Karpas-422 (cell line): Measurements from ENCODE around the gene CFAP119. TPM values are rescaled to one million over a fixed set of nuclear protein-coding genes. Genes with fewer than 3 reads are reported as not detected.

Experiments
- DNase-seq: peaks from one replicate; pipeline ENCODE4 v3.0.0-alpha.2; 2015
- H2AFZ ChIP-seq: fragments of 200-600 bp; sonication (generic); 2 replicates; pipeline ENCODE4 v1.6.1; 2014; ENCODE audit warnings: antibody characterized with exemption, low read length, mixed read lengths
- H3K27ac ChIP-seq: fragments of 200-600 bp; sonication (generic); 2 replicates; pipeline ENCODE4 v1.5.1; 2014; ENCODE audit warnings: mild to moderate bottlenecking, low read length, moderate library complexity
- H3K27me3 ChIP-seq: fragments of 200-600 bp; sonication (generic); 2 replicates; pipeline ENCODE4 v1.6.1; 2014; ENCODE audit warnings: low read length, mixed read lengths
- H3K36me3 ChIP-seq: fragments of 200-600 bp; sonication (generic); 2 replicates; pipeline ENCODE4 v1.6.1; 2014; ENCODE audit warnings: low read length, mixed read lengths; ENCODE audit not compliant: insufficient read depth
- H3K4me1 ChIP-seq: fragments of 200-600 bp; sonication (generic); 2 replicates; pipeline ENCODE4 v1.6.1; 2014; ENCODE audit warnings: mild to moderate bottlenecking, low read length, mixed read lengths
- H3K4me2 ChIP-seq: fragments of 200-600 bp; sonication (generic); 2 replicates; pipeline ENCODE4 v1.6.1; 2014; ENCODE audit warnings: low read length, low read depth, mild to moderate bottlenecking; ENCODE audit not compliant: poor library complexity, severe bottlenecking
- H3K4me3 ChIP-seq: fragments of 200-600 bp; sonication (generic); 2 replicates; pipeline ENCODE4 v1.5.1; 2014; ENCODE audit warnings: mild to moderate bottlenecking, antibody characterized with exemption, low read length, mixed read lengths
- H3K79me2 ChIP-seq: fragments of 200-600 bp; sonication (generic); 2 replicates; pipeline ENCODE4 v1.6.1; 2014; ENCODE audit warnings: mild to moderate bottlenecking, low read length, mixed read lengths
- H3K9ac ChIP-seq: fragments of 200-600 bp; sonication (generic); 2 replicates; pipeline ENCODE4 v1.6.0; 2014; ENCODE audit warnings: low read length
- H3K9me2 ChIP-seq: fragments of 200-600 bp; sonication (generic), shearing (Covaris generic); replicated peaks from 2 replicates; pipeline ENCODE4 v1.6.0; 2014; ENCODE audit warnings: mild to moderate bottlenecking, low read length, moderate library complexity; ENCODE audit not compliant: insufficient read depth
- H3K9me3 ChIP-seq: fragments of 300-700, 200-600 bp; sonication (generic); 2 replicates; pipeline ENCODE4 v1.6.1; 2014; ENCODE audit warnings: low read length, mixed read lengths
- H4K20me1 ChIP-seq: fragments of 200-600 bp; sonication (generic); 2 replicates; pipeline ENCODE4 v1.6.1; 2014; ENCODE audit warnings: mild to moderate bottlenecking, antibody characterized with exemption, low read length, low read depth; ENCODE audit not compliant: insufficient read depth
- total RNA-seq: library from RNA; depleted of rRNA; stranded (reverse); fragments of >200 nt; shearing (Covaris generic); gene quantifications from 2 replicates; pipeline ENCODE4 v1.2.3, GENCODE V29; 2014; ENCODE audit warnings: low replicate concordance

Gene CFAP119
- total RNA-seq, 1 experiment from 2014 or later = 8.9 TPM

GRCh38 chr16:30777591-30778297, 15.9 kb upstream of the CFAP119 start:
- Histone ChIP-seq H3K27me3 (no peaks in the 10 kb centered on the region), H3K4me1 (no peaks in the 10 kb centered on the region), H2AFZ (no peak overlapping the region), H3K9me3 (no peaks in the 10 kb centered on the region), H3K4me3 (no peak overlapping the region), H3K4me2 (no peak overlapping the region), H3K9ac (no peak overlapping the region), H3K79me2 (no peaks in the 10 kb centered on the region), H3K36me3 (0 out of 2 replicates have a peak, but pooled peaks cover 5% of the 10 kb centered on the region), H3K9me2 (no peaks in the 10 kb centered on the region), H3K27ac (no peak overlapping the region), H4K20me1 (no peaks in the 10 kb centered on the region)
- no peak for DNase-seq

GRCh38 chr16:30775392-30776188, 13.7 kb upstream of the CFAP119 start:
- H3K27ac ChIP-seq = no peak overlapping the region
- no peaks in the 10 kb centered on the region for H3K79me2 ChIP-seq
- no peaks in the 10 kb centered on the region for H3K9me2 ChIP-seq
- no peak overlapping the region for H3K4me2 ChIP-seq
- H3K27me3 ChIP-seq = no peaks in the 10 kb centered on the region
- DNase-seq = no peak
- H3K4me3 ChIP-seq = no peak overlapping the region
- no peaks in the 10 kb centered on the region for H3K4me1 ChIP-seq
- no peaks in the 10 kb centered on the region for H4K20me1 ChIP-seq
- no peak overlapping the region for H2AFZ ChIP-seq
- H3K36me3 ChIP-seq = 0 out of 2 replicates have a peak, but pooled peaks cover 9% of the 10 kb centered on the region
- no peaks in the 10 kb centered on the region for H3K9me3 ChIP-seq
- no peak overlapping the region for H3K9ac ChIP-seq

- H3K9me2 ChIP-seq = no peaks in the 10 kb centered on the region
- no peak overlapping the region for H3K9ac ChIP-seq
- DNase-seq = no peak
- H3K79me2 ChIP-seq = no peaks in the 10 kb centered on the region
- no peaks in the 10 kb centered on the region for H3K27me3 ChIP-seq
- no peaks in the 10 kb centered on the region for H3K9me3 ChIP-seq
- H4K20me1 ChIP-seq = no peaks in the 10 kb centered on the region
- 0 out of 2 replicates have a peak, but pooled peaks cover 9% of the 10 kb centered on the region for H3K36me3 ChIP-seq
- H2AFZ ChIP-seq = no peak overlapping the region
- no peaks in the 10 kb centered on the region for H3K4me1 ChIP-seq
- no peak overlapping the region for H3K4me3 ChIP-seq
- H3K4me2 ChIP-seq = no peak overlapping the region
- no peak overlapping the region for H3K27ac ChIP-seq
Measured at GRCh38 chr16:30775131-30775391, 13.2 kb upstream of the CFAP119 start.

GRCh38 chr16:30774367-30775130, 12.7 kb upstream of the CFAP119 start:
- Histone ChIP-seq H3K27ac (no peak overlapping the region), H3K4me1 (no peaks in the 10 kb centered on the region), H4K20me1 (no peaks in the 10 kb centered on the region), H3K27me3 (no peaks in the 10 kb centered on the region), H3K9ac (no peak overlapping the region), H3K36me3 (0 out of 2 replicates have a peak, but pooled peaks cover 9% of the 10 kb centered on the region), H3K9me2 (no peaks in the 10 kb centered on the region), H3K4me2 (no peak overlapping the region), H3K4me3 (no peak overlapping the region), H2AFZ (no peak overlapping the region), H3K79me2 (no peaks in the 10 kb centered on the region), H3K9me3 (no peaks in the 10 kb centered on the region)
- no peak for DNase-seq

- H3K9ac ChIP-seq = no peak overlapping the region
- H3K4me3 ChIP-seq = no peak overlapping the region
- H3K36me3 ChIP-seq = 0 out of 2 replicates have a peak, but pooled peaks cover 9% of the 10 kb centered on the region
- no peaks in the 10 kb centered on the region for H3K9me3 ChIP-seq
- H3K4me1 ChIP-seq = no peaks in the 10 kb centered on the region
- no peaks in the 10 kb centered on the region for H3K27me3 ChIP-seq
- no peak overlapping the region for H2AFZ ChIP-seq
- DNase-seq = no peak
- H4K20me1 ChIP-seq = no peaks in the 10 kb centered on the region
- H3K9me2 ChIP-seq = no peaks in the 10 kb centered on the region
- H3K79me2 ChIP-seq = no peaks in the 10 kb centered on the region
- H3K27ac ChIP-seq = no peak overlapping the region
- no peak overlapping the region for H3K4me2 ChIP-seq
Measured at GRCh38 chr16:30773826-30774225, 12.0 kb upstream of the CFAP119 start.

GRCh38 chr16:30771726-30772125, 9.9 kb upstream of the CFAP119 start:
- H3K27me3 ChIP-seq = no peaks in the 10 kb centered on the region
- no peaks in the 10 kb centered on the region for H3K4me1 ChIP-seq
- no peak overlapping the region for H2AFZ ChIP-seq
- H3K36me3 ChIP-seq = 0 out of 2 replicates have a peak, but pooled peaks cover 15% of the 10 kb centered on the region
- no peaks in the 10 kb centered on the region for H4K20me1 ChIP-seq
- H3K9me2 ChIP-seq = no peaks in the 10 kb centered on the region
- no peak overlapping the region for H3K9ac ChIP-seq
- no peak overlapping the region for H3K4me2 ChIP-seq
- no peak for DNase-seq
- H3K9me3 ChIP-seq = no peaks in the 10 kb centered on the region
- H3K4me3 ChIP-seq = no peak overlapping the region
- no peaks in the 10 kb centered on the region for H3K79me2 ChIP-seq
- no peak overlapping the region for H3K27ac ChIP-seq

- Histone ChIP-seq H3K9me3 (no peaks in the 10 kb centered on the region), H3K9me2 (no peaks in the 10 kb centered on the region), H3K36me3 (peaks cover 25% of the 10 kb centered on the region; the same call in 1 of the 2 replicates), H3K4me1 (no peaks in the 10 kb centered on the region), H2AFZ (no peak overlapping the region), H3K4me2 (no peak overlapping the region), H3K27me3 (no peaks in the 10 kb centered on the region), H3K9ac (no peak overlapping the region), H3K79me2 (peaks cover 1% of the 10 kb centered on the region; the same call in 1 of the 2 replicates), H4K20me1 (no peaks in the 10 kb centered on the region), H3K27ac (no peak overlapping the region), H3K4me3 (no peak overlapping the region)
- no peak for DNase-seq
Measured at GRCh38 chr16:30769379-30770089, 7.7 kb upstream of the CFAP119 start.
